Amygdala (tissue), 56 donors: ENCODE data around the gene CD151.

Experiments used
- DNase-seq, 56 donors: peaks; one replicate each; lab custom pipeline; 2025; lab: John Stamatoyannopoulos, UW

CD151 gene

GRCh38 chr11:866481-866880 lies 33.7 kb downstream of the CD151 start:
- no peak for DNase-seq

- DNase-seq, result no peak
Observed at GRCh38 chr11:867856-868358, 35.2 kb downstream of the CD151 start.

- no peak for DNase-seq
Observed at GRCh38 chr11:868394-868793, 35.6 kb downstream of the CD151 start.

- no peak for DNase-seq
Observed at GRCh38 chr11:868802-869201, 36.0 kb downstream of the CD151 start.

GRCh38 chr11:869399-870126 lies 36.8 kb downstream of the CD151 start:
- no peak for DNase-seq

GRCh38 chr11:870127-870413 lies 37.3 kb downstream of the CD151 start:
- no peak for DNase-seq

- DNase-seq, result no peak
Observed at GRCh38 chr11:870418-870817, 37.7 kb downstream of the CD151 start.

- DNase-seq, result no peak
Observed at GRCh38 chr11:871472-871871, 38.7 kb downstream of the CD151 start.

GRCh38 chr11:872799-873198 lies 40.0 kb downstream of the CD151 start:
- DNase-seq, result no peak

- DNase-seq, result no peak
Observed at GRCh38 chr11:873706-874105, 41.0 kb downstream of the CD151 start.

GRCh38 chr11:875203-875602 lies 42.5 kb downstream of the CD151 start:
- DNase-seq, result no peak

GRCh38 chr11:875769-876301 lies 43.1 kb downstream of the CD151 start:
- DNase-seq, result peak in 22 of 56 donors; percentile 15 to 71 (median 50)

GRCh38 chr11:876545-876944 lies 43.8 kb downstream of the CD151 start:
- peak in 23 of 56 donors; percentile 15 to 65 (median 50) for DNase-seq

GRCh38 chr11:877565-877964 lies 44.8 kb downstream of the CD151 start:
- no peak for DNase-seq

GRCh38 chr11:880447-880846 lies 47.7 kb downstream of the CD151 start:
- DNase-seq, result no peak

- DNase-seq, result no peak
Observed at GRCh38 chr11:882596-882995, 49.8 kb downstream of the CD151 start.

GRCh38 chr11:883527-883926 lies 50.8 kb downstream of the CD151 start:
- no peak for DNase-seq

GRCh38 chr11:884578-885070 lies 51.9 kb downstream of the CD151 start:
- DNase-seq, result no peak

GRCh38 chr11:886568-886967 lies 53.8 kb downstream of the CD151 start:
- DNase-seq, result no peak

GRCh38 chr11:887589-887988 lies 54.8 kb downstream of the CD151 start:
- DNase-seq, result no peak
